Neural crest cell (in vitro differentiated cells): ENCODE results near the gene OR7G1. TPM values are rescaled to one million over a fixed set of nuclear protein-coding genes. Genes with fewer than 3 reads are reported as not detected.

Experiments used
- DNase-seq: peaks from one replicate; pipeline ENCODE4 v3.0.0; 2021; ENCODE audit warnings: low read depth, mixed read lengths, low spot score
- H3K27ac Mint-ChIP-seq: one replicate; pipeline ENCODE4 v1.8.0; 2021; ENCODE audit warnings: mild to moderate bottlenecking, mixed read lengths; ENCODE audit not compliant: unreplicated experiment
- H3K27me3 Mint-ChIP-seq: 2 replicates; pipeline ENCODE4 v1.8.0; 2021; ENCODE audit warnings: low read depth, mild to moderate bottlenecking, mixed read lengths
- H3K36me3 Mint-ChIP-seq: 2 replicates; pipeline ENCODE4 v1.8.0; 2021; ENCODE audit warnings: low read depth, mild to moderate bottlenecking, mixed read lengths
- H3K4me1 Mint-ChIP-seq: 2 replicates; pipeline ENCODE4 v1.8.0; 2021; ENCODE audit warnings: mixed read lengths
- H3K4me3 Mint-ChIP-seq: one replicate; pipeline ENCODE4 v1.8.0; 2021; ENCODE audit warnings: mild to moderate bottlenecking, mixed read lengths
- H3K9me3 Mint-ChIP-seq: 2 replicates; pipeline ENCODE4 v1.8.0; 2021; ENCODE audit warnings: mixed read lengths
- long read RNA-seq: library from polyadenylated mRNA; unstranded; transcript quantifications from one replicate; pipeline ENCODE4 v2.0.0, GENCODE V29; 2020
- total RNA-seq: library from RNA; stranded (reverse); gene quantifications from 2 replicates; pipeline ENCODE4 v1.2.1, GENCODE V29; 2021
- TF ChIP-seq, protein P1 (sequence below): fragments of 200-600 bp; sonication (generic); conservative IDR thresholded peaks from 2 replicates; pipeline ENCODE4 v1.5.0; 2021; ENCODE audit warnings: antibody characterized with exemption, mild to moderate bottlenecking

The OR7G1 gene, protein sequence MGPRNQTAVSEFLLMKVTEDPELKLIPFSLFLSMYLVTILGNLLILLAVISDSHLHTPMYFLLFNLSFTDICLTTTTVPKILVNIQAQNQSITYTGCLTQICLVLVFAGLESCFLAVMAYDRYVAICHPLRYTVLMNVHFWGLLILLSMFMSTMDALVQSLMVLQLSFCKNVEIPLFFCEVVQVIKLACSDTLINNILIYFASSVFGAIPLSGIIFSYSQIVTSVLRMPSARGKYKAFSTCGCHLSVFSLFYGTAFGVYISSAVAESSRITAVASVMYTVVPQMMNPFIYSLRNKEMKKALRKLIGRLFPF
- total RNA-seq: not detected in 2 replicates
- long read RNA-seq: 0 reads

DNA sequence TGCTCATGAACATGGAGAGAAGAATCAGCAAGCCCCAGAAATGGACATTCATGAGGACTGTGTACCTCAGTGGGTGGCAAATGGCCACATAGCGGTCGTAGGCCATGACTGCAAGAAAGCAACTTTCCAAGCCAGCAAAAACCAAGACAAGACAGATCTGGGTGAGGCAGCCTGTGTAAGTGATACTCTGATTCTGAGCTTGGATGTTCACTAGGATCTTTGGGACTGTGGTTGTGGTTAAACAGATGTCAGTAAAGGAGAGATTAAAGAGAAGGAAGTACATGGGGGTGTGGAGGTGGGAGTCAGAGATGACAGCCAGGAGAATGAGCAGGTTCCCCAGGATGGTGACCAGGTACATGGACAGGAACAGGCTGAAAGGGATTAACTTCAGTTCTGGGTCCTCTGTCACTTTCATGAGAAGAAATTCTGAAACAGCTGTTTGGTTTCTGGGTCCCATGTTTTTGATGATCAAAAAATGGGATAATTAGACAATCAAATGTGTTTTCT lies at the start of gene OR7G1:
Gene OR7G1 (minus strand): TSS at position 457 of the 507 bp plus-strand sequence. CDS start 0 bp downstream, at position 457.
- peaks cover 45% of the 10 kb centered on the region for H3K27me3 Mint-ChIP-seq
- no peak within 1 kb of the TSS for H3K27ac Mint-ChIP-seq
- DNase-seq: no peak
- TF ChIP-seq, protein P1, sequence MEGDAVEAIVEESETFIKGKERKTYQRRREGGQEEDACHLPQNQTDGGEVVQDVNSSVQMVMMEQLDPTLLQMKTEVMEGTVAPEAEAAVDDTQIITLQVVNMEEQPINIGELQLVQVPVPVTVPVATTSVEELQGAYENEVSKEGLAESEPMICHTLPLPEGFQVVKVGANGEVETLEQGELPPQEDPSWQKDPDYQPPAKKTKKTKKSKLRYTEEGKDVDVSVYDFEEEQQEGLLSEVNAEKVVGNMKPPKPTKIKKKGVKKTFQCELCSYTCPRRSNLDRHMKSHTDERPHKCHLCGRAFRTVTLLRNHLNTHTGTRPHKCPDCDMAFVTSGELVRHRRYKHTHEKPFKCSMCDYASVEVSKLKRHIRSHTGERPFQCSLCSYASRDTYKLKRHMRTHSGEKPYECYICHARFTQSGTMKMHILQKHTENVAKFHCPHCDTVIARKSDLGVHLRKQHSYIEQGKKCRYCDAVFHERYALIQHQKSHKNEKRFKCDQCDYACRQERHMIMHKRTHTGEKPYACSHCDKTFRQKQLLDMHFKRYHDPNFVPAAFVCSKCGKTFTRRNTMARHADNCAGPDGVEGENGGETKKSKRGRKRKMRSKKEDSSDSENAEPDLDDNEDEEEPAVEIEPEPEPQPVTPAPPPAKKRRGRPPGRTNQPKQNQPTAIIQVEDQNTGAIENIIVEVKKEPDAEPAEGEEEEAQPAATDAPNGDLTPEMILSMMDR: no peak
- H3K9me3 Mint-ChIP-seq: peaks cover 5% of the 10 kb centered on the region
- H3K36me3 Mint-ChIP-seq: no peaks in the 10 kb centered on the region
- no peak within 1 kb of the TSS for H3K4me3 Mint-ChIP-seq
- H3K4me1 Mint-ChIP-seq: no peaks in the 10 kb centered on the region

DNA sequence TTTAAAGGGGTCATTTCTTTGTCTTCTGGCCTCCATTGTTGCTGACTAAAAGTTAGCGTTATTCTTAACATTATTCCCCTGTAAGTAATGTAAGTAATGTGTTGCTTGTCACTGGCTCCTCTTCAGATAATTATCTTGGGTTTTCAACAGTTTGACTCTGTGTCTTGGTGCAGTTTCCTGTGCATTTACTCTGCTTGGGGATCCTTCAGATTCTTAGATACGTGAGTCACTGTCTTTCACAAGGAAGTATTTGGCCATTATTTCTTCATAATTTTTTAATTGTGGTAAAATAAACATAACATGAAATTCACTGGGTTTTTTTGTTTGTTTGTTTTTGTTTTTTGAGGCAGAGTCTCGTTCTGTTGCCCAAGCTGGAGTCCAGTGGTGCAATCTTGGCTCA lies 49.7 kb upstream of the OR7G1 start:
- peaks cover 10% of the 10 kb centered on the region for H3K9me3 Mint-ChIP-seq
- no peak overlapping the region for H3K27ac Mint-ChIP-seq
- H3K36me3 Mint-ChIP-seq: peaks cover 52% of the 10 kb centered on the region
- TF ChIP-seq, protein P1: no peak
- DNase-seq: no peak
- no peak overlapping the region for H3K4me3 Mint-ChIP-seq
- no peaks in the 10 kb centered on the region for H3K27me3 Mint-ChIP-seq
- H3K4me1 Mint-ChIP-seq: no peaks in the 10 kb centered on the region

DNA sequence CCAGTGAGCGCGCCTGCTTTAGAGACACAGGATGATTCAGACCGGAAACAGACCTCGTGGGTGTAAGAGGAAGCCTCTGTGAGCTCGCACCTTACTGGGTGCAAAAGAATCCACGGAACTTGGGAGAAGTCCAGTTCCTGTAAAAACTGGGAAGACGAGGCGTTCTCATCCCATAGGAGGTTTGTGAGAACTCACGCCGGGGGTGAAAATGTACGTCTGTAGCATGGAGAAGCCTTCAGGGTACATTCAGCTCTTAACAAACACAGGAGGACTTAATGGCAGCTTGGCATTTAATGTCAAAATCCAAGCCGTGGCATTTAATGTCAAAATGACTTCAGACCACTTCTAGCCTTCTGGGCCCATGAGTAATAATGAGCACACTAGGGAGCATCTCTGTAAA lies 45.9 kb upstream of the OR7G1 start:
- no peak for DNase-seq
- Mint-ChIP-seq H3K27ac (no peak overlapping the region), H3K27me3 (no peaks in the 10 kb centered on the region), H3K4me1 (no peaks in the 10 kb centered on the region), H3K4me3 (no peak overlapping the region), H3K36me3 (peaks cover 83% of the 10 kb centered on the region), H3K9me3 (peaks cover 19% of the 10 kb centered on the region)
- TF ChIP-seq, protein P1: no peak

- TF ChIP-seq, protein P1: no peak
- H3K4me1 Mint-ChIP-seq: no peaks in the 10 kb centered on the region
- H3K4me3 Mint-ChIP-seq: no peak overlapping the region
- no peak overlapping the region for H3K27ac Mint-ChIP-seq
- H3K36me3 Mint-ChIP-seq: peaks cover 91% of the 10 kb centered on the region
- peaks cover 25% of the 10 kb centered on the region for H3K9me3 Mint-ChIP-seq
- DNase-seq: no peak
- no peaks in the 10 kb centered on the region for H3K27me3 Mint-ChIP-seq
These were observed 44.3 kb upstream of the OR7G1 start for GRCh38 chr19:9159891-9160290.

DNA sequence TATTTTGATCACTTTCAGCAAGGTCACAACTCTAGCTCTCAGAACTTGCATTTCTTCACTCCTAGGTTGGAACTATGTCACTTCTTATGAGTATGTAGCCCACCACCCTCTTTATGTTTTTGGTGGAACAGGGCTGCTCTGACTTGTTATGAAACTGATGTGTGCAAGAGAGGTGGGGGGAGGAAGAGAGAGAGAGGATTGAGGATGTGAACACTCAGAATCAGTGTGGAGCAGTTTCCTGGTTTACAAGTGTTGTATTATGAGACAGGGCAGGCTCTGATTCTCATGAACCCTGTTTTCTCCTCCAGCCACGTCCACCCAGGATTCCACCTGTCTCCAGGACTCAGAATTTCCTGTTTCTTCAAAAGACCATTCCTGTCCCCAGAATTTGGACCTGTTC lies 40.7 kb upstream of the OR7G1 start:
- no peak for DNase-seq
- H3K36me3 Mint-ChIP-seq: peaks cover 95% of the 10 kb centered on the region
- no peak overlapping the region for H3K27ac Mint-ChIP-seq
- H3K27me3 Mint-ChIP-seq: no peaks in the 10 kb centered on the region
- TF ChIP-seq, protein P1: no peak
- no peak overlapping the region for H3K4me3 Mint-ChIP-seq
- peaks cover 39% of the 10 kb centered on the region for H3K9me3 Mint-ChIP-seq
- H3K4me1 Mint-ChIP-seq: no peaks in the 10 kb centered on the region
